ENCODE data around the gene THAP10.
"Not testable (repeated sequence)": the region's sequence is repeated elsewhere in the genome, so short reads cannot be mapped to it uniquely, and the experiment has no call there.

THAP10 gene

DNA sequence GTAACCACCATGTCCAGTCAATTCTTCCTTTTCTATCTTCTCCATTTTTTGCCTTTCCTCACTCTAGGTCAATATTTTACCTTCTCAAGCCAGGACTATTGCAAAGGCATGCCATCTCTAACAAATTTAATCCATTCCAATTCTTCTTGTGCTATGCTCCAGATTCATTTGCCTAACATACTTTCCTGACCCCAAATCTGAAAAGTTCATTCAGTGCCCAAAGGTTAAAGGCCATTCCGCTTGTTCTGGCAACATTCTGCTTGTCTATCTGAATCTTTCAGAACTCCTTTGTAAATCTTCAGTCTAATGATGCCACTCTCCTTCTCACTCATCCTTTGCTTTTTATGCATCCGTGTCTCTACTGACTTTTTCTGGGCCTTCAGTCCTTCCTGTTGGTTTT is 15.6 kb downstream of the THAP10 start:
- no peak for DNase-seq (ENCODE audit: low read depth)

DNA sequence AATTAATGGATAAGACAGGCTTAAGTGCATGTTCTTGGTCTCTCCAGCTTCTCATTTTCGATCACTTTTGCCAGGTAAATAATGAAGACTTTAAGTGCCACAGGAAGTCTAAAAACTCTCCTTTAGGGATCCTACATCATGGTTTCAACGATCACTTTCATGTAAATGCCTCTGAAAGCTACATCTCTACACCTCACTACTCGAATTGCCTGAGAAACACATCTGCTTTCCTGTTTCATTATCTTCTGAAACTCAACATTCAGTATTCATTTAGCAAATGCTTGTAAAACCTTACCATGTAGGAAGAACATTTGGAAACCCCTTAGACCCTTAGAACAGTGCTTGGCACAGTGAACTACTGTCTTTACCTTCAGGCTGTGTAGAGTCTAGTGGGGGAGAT is 16.2 kb downstream of the THAP10 start:
- DNase-seq (ENCODE audit: low read depth): no peak

DNA sequence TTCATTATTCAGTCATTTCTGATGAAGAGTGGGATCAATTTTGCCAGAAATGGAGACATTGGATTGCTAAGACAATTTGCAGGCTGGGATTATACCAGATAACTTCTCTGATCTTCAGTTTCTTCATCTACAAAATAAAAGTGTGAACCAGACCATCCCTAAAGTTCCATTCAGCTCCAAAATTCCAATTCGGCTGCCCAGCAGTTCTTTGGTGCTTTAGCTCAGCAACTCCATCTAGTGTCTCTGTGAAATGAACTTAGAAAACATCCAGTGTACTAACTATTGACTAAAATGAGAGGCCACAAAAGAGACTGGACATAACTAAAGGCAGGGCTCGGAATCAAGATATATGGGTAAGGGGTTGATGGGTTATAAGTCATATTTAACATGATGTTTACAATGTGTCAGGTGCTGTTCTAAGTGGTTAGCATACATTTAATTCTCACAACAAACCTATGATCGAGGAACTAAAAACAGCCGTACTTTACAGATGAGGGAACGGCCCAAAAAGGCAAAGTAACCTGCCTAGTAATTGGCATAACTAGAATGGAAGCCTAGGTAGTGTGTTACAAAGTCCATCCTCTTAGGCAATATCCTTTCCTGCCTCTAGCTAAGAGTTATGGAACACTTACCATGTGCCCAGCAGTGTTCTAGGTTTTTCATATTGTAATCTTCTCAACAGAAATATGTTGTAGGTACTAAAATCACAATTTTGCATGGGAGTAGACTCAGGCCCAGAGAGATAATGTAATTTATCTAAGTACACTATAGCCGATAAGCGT is 17.0 kb downstream of the THAP10 start:
- DNase-seq (ENCODE audit: low read depth): no peak

DNA sequence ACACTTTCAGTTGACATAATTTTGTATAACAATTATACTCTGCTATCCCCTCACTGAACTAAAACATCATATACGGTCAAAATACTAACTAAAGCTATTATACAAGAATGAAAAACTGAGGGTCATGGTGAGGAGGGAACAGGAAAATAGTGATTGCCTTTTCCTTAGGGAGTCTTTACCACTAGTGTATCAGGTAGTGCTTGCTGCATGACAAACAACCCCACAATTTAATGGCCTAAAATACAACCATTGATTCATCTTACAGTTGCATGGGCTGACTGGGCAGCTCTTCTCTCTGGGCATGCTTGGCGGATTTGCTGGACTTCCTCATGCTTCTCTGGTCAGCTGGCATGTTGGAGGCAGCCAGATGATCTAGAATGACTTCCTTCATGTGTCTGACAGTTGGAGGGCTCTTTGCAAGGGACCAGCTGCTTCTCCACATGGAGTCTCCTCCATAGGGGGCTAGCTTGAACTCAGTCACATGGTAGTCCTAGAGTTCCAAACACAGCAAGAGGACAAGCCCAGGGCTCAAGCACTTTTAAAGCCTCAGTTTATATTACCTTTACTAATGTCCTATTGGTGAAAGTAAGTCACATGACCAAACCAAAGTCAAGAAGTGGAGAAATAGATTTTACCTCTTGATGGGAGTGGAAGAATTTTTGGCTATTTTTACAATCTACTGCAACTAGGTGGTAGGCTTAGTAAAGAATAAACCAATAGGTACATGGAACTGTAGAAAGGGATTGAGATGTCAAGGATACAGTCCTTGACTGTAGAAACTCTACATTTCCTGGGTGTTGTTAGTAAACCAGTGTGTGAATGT is 18.8 kb downstream of the THAP10 start:
- no peak for DNase-seq (ENCODE audit: low read depth)

GRCh38 chr15:70871490-70871889 is 20.7 kb downstream of the THAP10 start:
- not testable (repeated sequence) for DNase-seq (ENCODE audit: low read depth)

DNA sequence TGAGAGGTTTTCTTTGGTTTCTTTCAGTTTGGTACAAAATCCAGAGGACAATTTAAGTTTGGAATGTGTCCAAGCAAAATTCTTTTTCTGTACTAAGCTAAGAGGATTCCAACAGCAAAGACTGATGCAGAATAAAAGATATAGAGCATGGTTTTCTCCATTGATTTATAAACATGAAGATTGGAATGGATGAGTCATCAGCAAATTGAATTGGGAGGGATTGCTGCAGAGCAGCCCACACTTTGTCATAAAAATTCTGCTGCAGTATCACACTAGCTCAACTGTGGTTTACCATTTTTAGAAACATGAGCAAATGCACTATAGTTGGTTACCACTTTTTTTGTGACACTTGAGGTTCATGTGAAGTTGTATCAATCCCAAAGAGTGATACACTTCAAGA is 22.2 kb downstream of the THAP10 start:
- no peak for DNase-seq (ENCODE audit: low read depth)

- DNase-seq (ENCODE audit: low read depth): no peak
These were observed 22.9 kb downstream of the THAP10 start for GRCh38 chr15:70869346-70869745.

- DNase-seq (ENCODE audit: low read depth): no peak
These were observed 24.2 kb downstream of the THAP10 start for GRCh38 chr15:70867911-70868467.

DNA sequence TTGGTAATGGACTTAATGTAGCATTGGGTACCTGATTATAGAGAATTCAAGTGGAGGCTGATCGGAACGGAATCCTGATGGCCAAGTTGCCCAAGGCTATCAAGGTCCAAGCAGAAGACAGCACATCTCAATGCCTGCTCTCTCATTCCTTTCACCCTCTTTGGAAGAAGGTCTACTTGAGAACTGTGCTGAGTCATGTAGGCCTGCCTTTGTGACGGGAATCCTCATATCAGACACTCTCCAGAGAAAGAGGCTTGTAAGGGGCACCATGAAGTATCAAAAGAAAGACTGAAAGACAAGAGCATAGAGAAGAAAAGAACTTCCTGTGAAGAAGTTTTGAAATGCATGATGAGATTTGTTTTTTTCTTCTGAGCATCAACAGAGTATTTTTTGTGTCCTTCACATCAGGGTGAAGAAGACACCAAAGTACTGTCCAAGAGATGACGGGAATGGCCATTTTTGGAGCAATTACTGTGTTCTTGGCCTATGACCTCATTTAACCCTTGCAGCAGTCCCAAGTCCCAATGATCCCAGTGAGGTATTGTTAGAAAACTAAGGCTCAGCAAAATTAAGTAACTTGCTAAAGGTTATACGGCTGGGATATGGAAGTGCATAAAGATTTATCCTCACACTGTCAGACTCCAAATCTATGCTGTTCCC is 25.1 kb downstream of the THAP10 start:
- DNase-seq (ENCODE audit: low read depth): no peak

GRCh38 chr15:70863450-70864218 is 28.6 kb downstream of the THAP10 start:
- no peak for DNase-seq (ENCODE audit: low read depth)

DNA sequence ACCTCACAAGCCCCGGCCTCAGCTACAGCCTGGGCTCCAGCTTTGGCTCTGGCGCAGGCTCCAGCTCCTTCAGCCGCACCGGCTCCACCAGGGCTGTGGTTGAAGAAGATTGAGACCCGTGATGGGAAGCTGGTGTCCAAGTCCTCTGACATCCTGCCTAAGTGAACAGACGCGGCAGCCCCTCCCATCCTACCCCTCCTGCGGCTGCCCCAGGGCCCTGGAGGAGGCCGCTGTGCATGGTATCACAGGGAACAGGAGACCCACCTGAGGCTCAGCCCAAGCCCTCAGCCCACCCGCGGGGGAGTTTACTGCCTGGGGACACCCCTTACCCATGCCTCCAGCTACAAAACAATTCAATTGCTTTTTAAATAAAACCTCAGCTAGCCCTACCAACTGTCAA is 32.2 kb downstream of the THAP10 start:
- no peak for DNase-seq (ENCODE audit: low read depth)

DNA sequence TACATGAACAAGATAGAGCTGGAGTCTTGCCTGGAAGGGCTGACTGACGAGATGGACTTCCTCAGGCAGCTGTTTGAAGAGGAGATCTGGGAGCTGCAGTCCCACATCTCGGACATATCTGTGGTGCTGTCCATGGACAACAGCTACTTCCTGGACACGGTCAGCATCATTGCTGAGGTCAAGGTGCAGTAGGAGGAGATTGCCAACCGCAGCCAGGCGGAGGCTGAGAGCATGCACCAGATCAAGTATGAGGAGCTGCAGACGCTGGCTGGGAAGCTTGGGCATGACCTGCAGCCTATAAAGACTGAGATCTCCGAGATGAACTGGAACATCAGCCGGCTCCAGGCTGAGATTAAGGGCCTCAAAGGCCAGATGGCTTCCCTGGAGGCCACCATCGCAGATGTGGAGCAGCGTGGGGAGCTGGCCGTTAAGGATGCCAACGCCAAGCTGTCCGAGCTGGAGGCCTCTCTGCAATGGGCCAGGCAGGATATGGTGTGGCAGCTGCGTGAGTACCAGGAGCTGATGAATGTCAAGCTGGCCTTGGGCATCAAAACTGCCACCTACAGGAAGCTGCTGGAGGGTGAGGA is 32.8 kb downstream of the THAP10 start:
- DNase-seq (ENCODE audit: low read depth): no peak

- not testable (repeated sequence) for DNase-seq (ENCODE audit: low read depth)
These were observed 33.5 kb downstream of the THAP10 start for GRCh38 chr15:70858614-70859321.

- DNase-seq (ENCODE audit: low read depth): no peak
These were observed 34.5 kb downstream of the THAP10 start for GRCh38 chr15:70857562-70858285.

- no peak for DNase-seq (ENCODE audit: low read depth)
These were observed 35.2 kb downstream of the THAP10 start for GRCh38 chr15:70856884-70857561.

DNA sequence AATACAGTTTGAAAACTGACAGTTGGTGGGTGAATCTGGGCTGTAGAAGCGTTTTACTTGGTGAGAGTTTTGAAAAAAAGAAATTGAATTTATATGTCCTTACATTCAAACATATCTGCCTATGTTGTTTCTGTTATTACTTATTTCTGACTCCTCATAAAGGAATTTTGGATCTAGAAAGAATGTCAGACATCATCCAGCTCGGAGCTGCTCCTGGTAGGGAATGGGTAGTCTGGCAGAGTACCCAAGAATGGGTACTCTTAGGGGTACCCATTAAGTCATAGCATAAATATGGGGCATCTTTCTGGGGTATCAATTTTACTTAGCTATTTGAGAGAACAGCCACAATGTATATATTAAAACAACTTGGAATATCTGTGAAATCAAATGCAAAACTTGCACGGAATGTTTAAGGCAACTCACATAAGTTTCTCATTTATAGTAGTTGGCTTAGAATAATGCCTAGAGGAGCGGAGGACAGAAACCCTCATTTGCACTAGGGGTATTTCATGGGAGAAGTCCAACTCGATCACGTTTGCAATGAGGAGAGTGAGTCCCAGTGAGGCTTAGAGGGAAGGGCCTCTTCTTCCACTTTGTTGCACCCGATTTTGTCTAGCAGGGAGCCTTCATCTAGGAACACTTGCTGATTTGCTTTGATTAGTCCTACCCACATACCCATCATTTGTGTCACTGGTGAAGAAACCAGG is 35.9 kb downstream of the THAP10 start:
- DNase-seq (ENCODE audit: low read depth): no peak

DNA sequence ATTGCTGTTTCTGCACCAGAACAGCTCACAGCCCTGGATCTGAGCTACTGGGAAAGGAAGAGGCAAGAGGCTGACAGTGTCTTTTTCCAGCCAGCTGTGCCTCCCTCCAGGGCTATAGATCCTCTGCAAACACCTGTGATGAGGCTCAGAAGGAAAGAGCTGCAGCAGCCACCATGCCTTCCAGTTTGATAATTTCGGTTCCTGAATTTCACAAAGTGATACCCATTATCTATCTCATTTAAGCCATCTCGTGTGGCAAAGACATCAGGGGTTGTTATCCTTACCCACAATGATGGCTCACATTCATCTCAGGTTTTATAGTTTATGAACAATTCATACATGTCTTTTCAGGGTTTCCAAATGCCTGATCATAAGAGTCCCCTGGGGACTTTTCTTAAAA is 36.5 kb downstream of the THAP10 start:
- DNase-seq (ENCODE audit: low read depth): no peak

- no peak for DNase-seq (ENCODE audit: low read depth)
These were observed 37.6 kb downstream of the THAP10 start for GRCh38 chr15:70854666-70854976.

Measured in stimulated activated CD8-positive, alpha-beta memory T cell treated with anti-CD3 and anti-CD28 coated beads, Interleukin-7, amount 100 ng/mL, for 24 hours (primary cell).